Activated naive CD4-positive, alpha-beta T cell treated with anti-CD3 and anti-CD28 coated beads for 36 hours (primary cell): Measurements from ENCODE around the gene EPO. TPM values are rescaled to one million over a fixed set of nuclear protein-coding genes. Genes with fewer than 3 reads are reported as not detected.

Experiments used
- CTCF ChIA-PET: fragments of 350-600 bp; sonication (Branson Sonifier 250); formaldehyde crosslinking; loops from one replicate; lab custom pipeline; 2021; ENCODE audit warnings: antibody characterized with exemption; lab: Charles Lee
- DNase-seq: peaks from one replicate; pipeline ENCODE4 v3.0.0-alpha.2; 2020
- H3K27ac Mint-ChIP-seq: one replicate; pipeline ENCODE4 v1.8.0; 2021; ENCODE audit warnings: mild to moderate bottlenecking, mixed read lengths
- H3K27me3 Mint-ChIP-seq: one replicate; pipeline ENCODE4 v1.8.0; 2021; ENCODE audit warnings: low read depth, mixed read lengths
- H3K36me3 Mint-ChIP-seq: one replicate; pipeline ENCODE4 v1.8.0; 2021; ENCODE audit warnings: low read depth, mixed read lengths
- H3K4me1 Mint-ChIP-seq: one replicate; pipeline ENCODE4 v1.8.0; 2021; ENCODE audit warnings: low read depth, mixed read lengths
- H3K4me3 Mint-ChIP-seq: one replicate; pipeline ENCODE4 v1.8.0; 2021; ENCODE audit warnings: mild to moderate bottlenecking, moderate library complexity, mixed read lengths
- H3K9me3 Mint-ChIP-seq: one replicate; pipeline ENCODE4 v1.8.0; 2021; ENCODE audit warnings: mixed read lengths
- intact Hi-C: fragments of 100-400 bp; cut with micrococcal nuclease; formaldehyde crosslinking; loops from one replicate; pipeline ENCODE4 v1.15.1; 2023
- total RNA-seq, 2 experiments: library from RNA; stranded (reverse); gene quantifications; one replicate each; pipeline ENCODE4 v1.2.3, GENCODE V29; 2021

EPO gene
- total RNA-seq, 2 experiments from 2014 or later, result not detected

DNA sequence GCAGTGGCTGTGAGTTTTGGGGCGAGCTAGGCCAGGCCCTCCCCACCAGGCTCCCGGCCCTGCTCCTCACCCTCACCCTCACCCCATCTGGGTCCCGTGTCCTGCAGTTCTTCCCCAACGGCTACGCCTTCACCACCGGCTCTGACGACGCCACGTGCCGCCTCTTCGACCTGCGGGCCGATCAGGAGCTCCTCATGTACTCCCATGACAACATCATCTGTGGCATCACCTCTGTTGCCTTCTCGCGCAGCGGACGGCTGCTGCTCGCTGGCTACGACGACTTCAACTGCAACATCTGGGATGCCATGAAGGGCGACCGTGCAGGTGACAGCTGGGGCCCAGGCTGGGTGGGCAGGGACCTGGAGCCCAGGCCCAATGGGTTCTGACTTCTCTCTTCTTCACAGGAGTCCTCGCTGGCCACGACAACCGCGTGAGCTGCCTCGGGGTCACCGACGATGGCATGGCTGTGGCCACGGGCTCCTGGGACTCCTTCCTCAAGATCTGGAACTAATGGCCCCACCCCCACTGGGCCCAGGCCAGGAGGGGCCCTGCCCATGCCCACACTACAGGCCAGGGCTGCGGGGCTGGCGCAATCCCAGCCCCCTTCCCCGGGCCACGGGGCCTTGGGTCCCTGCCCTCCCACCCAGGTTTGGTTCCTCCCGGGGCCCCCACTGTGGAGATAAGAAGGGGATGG is 41.8 kb upstream of the EPO start:
- Mint-ChIP-seq H3K4me1 (peaks cover 25% of the 10 kb centered on the region), H3K27ac (peak overlapping the region; percentile 62), H3K36me3 (peaks cover 19% of the 10 kb centered on the region), H3K27me3 (no peaks in the 10 kb centered on the region), H3K9me3 (no peaks in the 10 kb centered on the region), H3K4me3 (no peak overlapping the region)
- no peak for DNase-seq
- CTCF ChIA-PET, result interaction anchor here (1.2 to 4.4 kb wide), 2 partner anchors 13 to 27 kb away, joined by 6 to 43 read pairs; partner anchors contain the start of gene POP7
- intact Hi-C loops, result loop anchor here (5.0 kb wide), 2 partner anchors 51 to 201 kb away; partner anchors contain the start of gene TSC22D4

DNA sequence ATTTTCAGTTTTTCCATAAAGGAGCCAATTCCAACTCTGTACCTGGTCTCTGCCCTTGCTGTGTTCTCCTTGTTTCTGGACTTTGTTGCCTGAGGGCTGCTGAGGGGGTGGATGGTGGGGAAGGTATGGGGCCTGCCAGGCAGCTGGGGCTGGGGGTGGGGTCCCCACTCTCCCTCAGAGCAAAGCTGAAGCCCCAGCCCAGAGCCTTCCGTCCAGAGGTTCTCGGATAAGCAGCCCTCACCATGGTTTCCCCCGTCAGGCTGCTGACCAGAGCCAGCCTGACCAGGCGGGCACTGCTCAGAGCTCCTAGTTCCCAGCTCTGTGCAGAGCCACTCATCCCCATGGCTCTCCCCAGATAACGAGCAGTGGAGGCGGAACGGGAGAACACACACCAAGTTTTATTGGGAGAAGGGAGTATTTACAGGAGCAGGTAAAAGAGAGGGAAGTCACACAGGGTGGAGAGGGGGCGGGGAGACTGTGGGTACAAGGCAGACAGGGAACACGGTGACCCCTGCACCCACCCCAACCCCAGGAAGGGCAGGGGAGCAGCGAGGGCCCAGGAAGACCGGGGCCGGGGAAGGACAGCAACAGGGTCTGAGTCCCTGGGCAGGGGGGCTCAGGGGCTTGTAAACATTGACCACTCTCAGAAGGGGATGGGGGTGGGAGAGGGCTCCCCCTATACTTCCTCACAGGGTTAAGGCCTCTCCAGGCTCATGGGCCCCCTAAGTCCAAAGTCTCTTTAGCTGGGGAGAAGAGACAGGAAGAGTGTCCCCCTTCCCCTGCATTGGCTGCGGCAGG is 40.9 kb upstream of the EPO start:
- peaks cover 17% of the 10 kb centered on the region for H3K36me3 Mint-ChIP-seq
- no peaks in the 10 kb centered on the region for H3K9me3 Mint-ChIP-seq
- peaks cover 25% of the 10 kb centered on the region for H3K4me1 Mint-ChIP-seq
- no peak overlapping the region for H3K4me3 Mint-ChIP-seq
- intact Hi-C loops, result loop anchor here (5.0 kb wide), 2 partner anchors 52 to 202 kb away; partner anchors contain the start of gene TSC22D4
- peak overlapping the region; percentile 39 for H3K27ac Mint-ChIP-seq
- CTCF ChIA-PET, result interaction anchor here (4.4 kb wide), 1 partner anchor 12 kb away, joined by 43 read pairs; no protein-coding TSS in a partner anchor
- no peak for DNase-seq
- H3K27me3 Mint-ChIP-seq, result no peaks in the 10 kb centered on the region

DNA sequence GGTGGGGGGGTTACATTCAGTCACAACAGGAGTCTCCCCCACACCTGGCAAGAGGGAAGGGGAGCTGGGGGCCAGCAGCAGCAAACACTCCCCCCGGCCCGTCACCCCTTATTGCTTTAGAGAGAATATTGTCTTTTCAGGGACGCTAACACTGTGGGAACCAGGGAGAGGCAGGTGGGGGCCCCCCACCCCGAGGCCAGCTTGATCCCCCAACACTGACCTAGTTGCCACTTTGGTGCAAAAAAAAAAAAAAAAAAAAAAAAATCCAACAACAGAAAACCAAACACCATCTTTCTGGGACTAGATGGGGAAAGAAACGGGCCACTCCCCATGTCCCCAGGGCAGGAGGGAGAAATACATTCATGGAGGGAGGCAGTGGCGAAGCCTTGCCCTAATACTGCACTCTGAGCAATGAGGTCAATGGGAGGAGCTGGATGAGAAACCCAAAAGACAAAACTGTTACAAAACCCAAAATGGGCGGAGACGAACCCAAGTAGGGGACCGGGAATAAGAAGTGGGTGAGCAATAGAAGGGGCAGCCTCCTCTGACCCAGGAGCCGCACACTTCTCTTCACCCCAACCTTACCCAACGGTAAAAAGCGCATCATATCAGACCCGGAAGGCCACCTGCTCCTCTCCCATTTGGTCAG is 40.2 kb upstream of the EPO start:
- CTCF ChIA-PET, result interaction anchor here (0.7 to 4.4 kb wide), 3 partner anchors 12 to 46 kb away, joined by 3 to 43 read pairs (median 4); partner anchors contain the start of gene POP7

DNA sequence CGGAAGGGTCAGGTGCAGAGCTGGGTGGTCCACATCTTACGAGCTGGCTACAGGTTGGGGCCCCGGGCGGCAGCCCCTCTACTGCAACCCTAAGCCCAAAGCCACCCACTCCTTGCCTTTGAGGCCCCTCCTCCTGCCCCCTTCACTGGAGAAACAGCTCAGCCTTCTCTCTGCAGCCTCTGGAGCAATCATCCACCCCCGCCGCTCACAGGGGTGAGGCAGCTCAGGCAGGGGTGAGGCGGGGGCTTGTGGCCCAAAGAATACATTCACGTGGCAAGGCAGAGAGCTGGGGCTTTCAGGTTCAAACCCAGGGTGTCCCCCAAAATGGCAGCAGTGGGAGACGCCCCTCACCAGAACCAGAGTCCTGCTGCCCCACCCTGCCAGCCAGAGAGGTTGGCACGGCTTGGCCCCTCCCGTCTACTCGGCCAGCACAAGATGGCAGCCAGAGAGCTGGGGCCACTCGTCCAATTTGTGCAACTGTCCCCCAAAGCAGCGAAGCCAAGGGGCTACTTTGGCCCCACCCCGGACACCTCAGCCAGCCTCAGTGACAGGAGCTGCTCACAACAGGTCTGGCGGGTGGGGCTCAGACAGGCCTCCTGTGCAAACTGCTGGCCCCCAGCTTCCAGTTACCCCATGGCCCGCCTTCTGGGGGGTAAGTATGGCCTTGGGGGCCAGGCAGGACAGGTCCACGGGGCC is 39.5 kb upstream of the EPO start:
- Mint-ChIP-seq H3K4me3 (no peak overlapping the region), H3K36me3 (peaks cover 22% of the 10 kb centered on the region), H3K9me3 (no peaks in the 10 kb centered on the region), H3K4me1 (peaks cover 25% of the 10 kb centered on the region), H3K27ac (no peak overlapping the region), H3K27me3 (no peaks in the 10 kb centered on the region)
- no peak for DNase-seq
- CTCF ChIA-PET, result interaction anchor here (0.5 to 4.4 kb wide), 5 partner anchors 8 to 146 kb away, joined by 3 to 43 read pairs (median 4); partner anchors contain the start of gene POP7
- intact Hi-C loops, result no loop called here

More for the DNA sequence above, 40.2 kb upstream of the EPO start:
- DNase-seq, result no peak
- intact Hi-C loops, result loop anchor here (5.0 kb wide), 2 partner anchors 53 to 203 kb away; partner anchors contain the start of gene TSC22D4
- no peaks in the 10 kb centered on the region for H3K9me3 Mint-ChIP-seq
- peak overlapping the region; percentile 50 for H3K27ac Mint-ChIP-seq
- no peak overlapping the region for H3K4me3 Mint-ChIP-seq
- H3K4me1 Mint-ChIP-seq, result peaks cover 25% of the 10 kb centered on the region
- H3K36me3 Mint-ChIP-seq, result peaks cover 16% of the 10 kb centered on the region
- H3K27me3 Mint-ChIP-seq, result no peaks in the 10 kb centered on the region

DNA sequence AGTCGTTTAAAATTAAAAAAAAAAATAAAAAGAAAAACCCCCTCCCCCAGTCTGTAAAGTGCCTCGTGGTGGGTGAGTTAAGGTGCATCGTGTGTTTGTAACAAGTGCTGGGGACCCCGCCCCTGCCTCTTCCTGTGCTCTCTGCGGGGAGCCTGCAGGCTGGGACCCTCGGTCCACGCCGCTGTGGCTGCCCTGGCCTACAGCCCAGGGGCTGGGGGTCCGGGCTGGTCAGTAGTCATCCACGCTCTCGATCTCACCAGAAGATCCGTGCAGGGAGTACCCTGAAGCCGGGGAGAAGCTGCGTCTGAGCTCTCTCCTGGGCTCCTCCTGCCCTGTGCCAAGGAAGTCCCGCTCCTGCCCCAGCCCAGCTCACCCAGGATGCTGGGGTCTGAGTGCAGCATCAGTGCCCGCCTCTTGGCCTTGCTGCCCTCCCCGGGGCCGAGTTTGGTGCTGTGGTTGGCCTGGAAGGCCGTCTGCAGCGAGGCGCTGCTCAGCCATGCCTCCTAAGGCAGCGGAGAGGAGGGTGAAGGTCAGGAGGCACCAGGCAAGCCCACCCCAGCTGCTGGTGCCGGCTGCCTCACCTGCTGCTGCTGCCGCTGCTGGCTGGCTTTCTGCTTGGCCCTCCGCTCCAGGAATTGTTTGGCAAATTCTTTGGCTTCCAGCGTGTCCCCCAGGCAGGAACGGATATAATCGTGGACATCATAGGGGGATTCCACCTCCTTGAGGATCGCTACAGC is 38.6 kb upstream of the EPO start:
- CTCF ChIA-PET, result interaction anchor here (0.5 to 4.4 kb wide), 3 partner anchors 7 to 24 kb away, joined by 3 to 43 read pairs (median 10); partner anchors contain the start of gene POP7
- no peaks in the 10 kb centered on the region for H3K27me3 Mint-ChIP-seq
- peaks cover 18% of the 10 kb centered on the region for H3K36me3 Mint-ChIP-seq
- no peak overlapping the region for H3K27ac Mint-ChIP-seq
- no peak overlapping the region for H3K4me3 Mint-ChIP-seq
- H3K4me1 Mint-ChIP-seq, result peaks cover 20% of the 10 kb centered on the region
- intact Hi-C loops, result loop anchor here (1.0 kb wide), 1 partner anchor 7 kb away; no protein-coding TSS in a partner anchor
- no peaks in the 10 kb centered on the region for H3K9me3 Mint-ChIP-seq
- no peak for DNase-seq

DNA sequence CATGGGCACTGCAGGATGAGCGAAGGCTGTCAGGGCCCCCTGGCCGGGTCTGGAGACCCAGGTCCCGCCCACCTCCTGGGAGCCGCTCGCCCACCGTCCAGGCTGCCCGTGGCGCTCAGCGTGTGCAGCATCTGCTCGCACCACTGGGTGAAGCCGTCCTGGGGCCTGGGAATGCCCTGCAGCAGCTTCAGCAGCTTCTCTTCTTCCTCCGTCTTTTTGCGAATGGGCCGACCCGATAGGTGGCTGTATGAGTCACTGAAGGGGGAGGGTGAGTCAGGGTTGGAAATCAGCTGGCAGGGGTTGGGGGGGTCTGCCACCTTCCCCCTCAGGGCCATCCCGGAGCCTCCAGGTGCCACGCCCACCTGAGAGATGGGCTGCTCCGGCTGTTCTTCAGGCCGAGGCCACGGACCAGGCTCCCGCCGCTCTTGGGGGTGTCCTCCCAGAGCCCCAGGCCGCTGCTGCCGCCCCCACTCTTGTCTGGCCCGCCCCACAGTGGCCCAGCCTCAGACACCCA is 38.0 kb upstream of the EPO start:
- Mint-ChIP-seq H3K27me3 (no peaks in the 10 kb centered on the region), H3K4me1 (peaks cover 16% of the 10 kb centered on the region), H3K4me3 (no peak overlapping the region), H3K9me3 (no peaks in the 10 kb centered on the region), H3K36me3 (peaks cover 18% of the 10 kb centered on the region), H3K27ac (no peak overlapping the region)
- no peak for DNase-seq
- intact Hi-C loops, result loop anchor here (1.0 kb wide), 1 partner anchor 8 kb away; no protein-coding TSS in a partner anchor
- CTCF ChIA-PET, result interaction anchor here (1.2 to 4.4 kb wide), 4 partner anchors 9 to 49 kb away, joined by 4 to 43 read pairs (median 14); partner anchors contain the start of genes GIGYF1 and POP7

DNA sequence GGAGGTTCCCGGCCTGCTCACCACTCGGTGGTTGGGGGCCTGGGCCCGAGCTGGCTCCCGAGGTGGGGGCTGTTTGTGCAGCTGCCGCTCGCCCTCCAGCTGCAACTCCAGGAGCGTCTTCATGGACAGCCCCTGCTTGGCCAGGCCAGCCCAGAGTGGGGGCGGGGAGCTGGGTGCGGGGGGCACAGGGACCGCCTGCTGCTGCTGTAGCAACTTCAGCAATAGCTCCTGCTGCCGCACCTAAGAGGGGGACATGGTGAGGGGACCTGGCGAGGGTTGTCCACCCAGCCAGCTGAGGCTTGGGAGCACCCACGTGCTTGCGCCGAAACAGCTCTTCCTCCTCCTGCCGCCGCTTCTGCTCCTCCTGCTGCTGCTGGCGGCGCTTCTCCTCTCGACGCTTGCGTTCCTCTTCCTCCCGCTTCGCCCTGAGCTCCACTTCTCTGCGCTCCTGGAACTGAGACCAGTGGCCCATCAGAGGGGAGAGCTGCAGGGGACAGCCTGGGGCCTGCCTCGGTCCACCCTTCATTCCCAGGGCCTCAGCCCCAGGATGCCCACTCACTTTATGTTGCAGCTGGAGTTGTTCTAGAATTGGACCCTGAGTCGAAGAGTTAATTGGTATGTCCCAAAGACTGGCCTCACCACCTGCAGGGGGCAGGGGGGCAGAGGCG is 37.1 kb upstream of the EPO start:
- Mint-ChIP-seq H3K4me1 (peaks cover 17% of the 10 kb centered on the region), H3K27ac (no peak overlapping the region), H3K36me3 (peaks cover 14% of the 10 kb centered on the region), H3K4me3 (no peak overlapping the region), H3K9me3 (no peaks in the 10 kb centered on the region), H3K27me3 (no peaks in the 10 kb centered on the region)
- DNase-seq, result no peak
- CTCF ChIA-PET, result interaction anchor here (0.6 to 3.0 kb wide), 5 partner anchors 9 to 75 kb away, joined by 3 to 17 read pairs (median 4); partner anchors contain the start of genes GIGYF1 and POP7
- intact Hi-C loops, result loop anchor here (1.0 kb wide), 1 partner anchor 9 kb away; no protein-coding TSS in a partner anchor

DNA sequence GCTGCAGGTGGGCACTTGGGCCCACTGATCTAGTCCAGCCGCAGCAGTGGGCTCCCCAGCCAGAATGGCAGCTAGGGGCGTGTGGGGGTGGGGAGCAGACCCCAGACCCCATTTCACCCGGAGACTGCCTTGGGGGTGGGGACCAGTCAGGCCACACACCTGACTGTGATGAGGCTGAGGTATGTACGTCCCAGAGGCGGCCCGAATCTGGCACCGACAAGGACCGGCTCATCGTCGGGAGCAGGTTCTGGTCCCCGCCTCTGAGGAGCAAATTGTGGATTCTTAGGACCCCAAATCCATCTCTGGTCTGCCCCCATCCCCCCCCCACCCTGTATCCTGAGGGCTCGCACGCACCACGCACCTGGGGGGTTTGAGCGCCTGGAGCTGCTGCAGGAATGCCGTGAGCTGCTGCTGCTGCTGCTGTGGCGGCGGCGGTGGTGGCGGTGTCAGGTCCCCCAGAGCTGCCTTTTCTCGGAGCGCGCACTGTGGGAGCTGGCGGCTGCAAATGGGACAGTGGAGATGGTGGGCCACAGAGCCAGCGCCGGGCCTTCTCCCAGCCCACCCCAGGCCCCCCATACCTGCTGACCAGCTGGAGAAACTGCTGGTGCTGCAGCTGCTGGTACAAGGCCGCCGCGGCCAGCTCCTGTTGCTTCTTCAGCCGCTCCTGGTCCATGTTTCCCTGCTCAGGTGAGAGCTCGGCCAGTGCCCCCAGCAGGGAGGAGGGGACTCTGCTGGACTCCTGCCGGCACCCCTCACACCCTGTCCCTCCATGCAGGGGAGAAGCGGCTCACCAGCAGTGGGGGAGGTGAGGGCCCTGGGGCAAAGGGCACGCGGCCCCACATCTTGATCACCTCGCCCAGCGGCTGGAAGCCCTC is 36.4 kb upstream of the EPO start:
- Mint-ChIP-seq H3K4me1 (peaks cover 19% of the 10 kb centered on the region), H3K9me3 (no peaks in the 10 kb centered on the region), H3K4me3 (no peak overlapping the region), H3K27ac (no peak overlapping the region), H3K27me3 (no peaks in the 10 kb centered on the region), H3K36me3 (peaks cover 10% of the 10 kb centered on the region)
- DNase-seq, result no peak
- CTCF ChIA-PET, result interaction anchor here (0.6 to 3.0 kb wide), 3 partner anchors 9 to 54 kb away, joined by 3 to 17 read pairs (median 10); partner anchors contain the start of genes GIGYF1 and POP7
- intact Hi-C loops, result no loop called here

DNA sequence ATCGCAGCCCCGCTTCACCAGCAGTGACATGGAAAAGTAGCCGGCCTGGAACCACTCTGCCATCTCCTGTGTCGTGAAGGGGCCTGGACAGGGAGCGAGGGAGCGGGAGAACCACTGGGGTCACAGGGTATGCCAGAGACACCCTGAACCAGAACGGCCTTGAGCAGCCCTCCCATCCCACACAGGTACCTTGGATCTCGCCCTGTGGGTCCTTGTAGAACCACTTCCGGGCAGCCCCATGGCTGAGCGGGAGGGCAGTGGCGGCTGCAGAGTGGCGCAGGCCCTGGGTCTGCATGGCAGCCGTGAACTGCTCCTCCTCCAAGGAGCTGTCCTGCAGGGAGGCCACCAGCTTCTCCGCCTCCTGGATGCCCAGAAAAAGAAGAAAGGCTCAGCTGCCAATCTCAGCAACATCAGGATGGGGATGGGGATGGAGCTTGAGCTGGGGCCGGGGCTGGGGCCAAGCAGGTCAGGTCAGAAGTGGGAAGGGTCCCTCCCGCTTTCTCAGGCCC is 35.7 kb upstream of the EPO start:
- no peaks in the 10 kb centered on the region for H3K27me3 Mint-ChIP-seq
- H3K4me3 Mint-ChIP-seq, result no peak overlapping the region
- CTCF ChIA-PET, result interaction anchor here (0.7 to 3.0 kb wide), 2 partner anchors 8 to 21 kb away, joined by 4 to 17 read pairs; partner anchors contain the start of genes GIGYF1 and POP7
- DNase-seq, result no peak
- no peak overlapping the region for H3K27ac Mint-ChIP-seq
- H3K9me3 Mint-ChIP-seq, result no peaks in the 10 kb centered on the region
- intact Hi-C loops, result no loop called here
- peaks cover 23% of the 10 kb centered on the region for H3K4me1 Mint-ChIP-seq
- peaks cover 10% of the 10 kb centered on the region for H3K36me3 Mint-ChIP-seq
